ENCODE measurements around the gene GPR141.

- TF ChIP-seq, protein P1, sequence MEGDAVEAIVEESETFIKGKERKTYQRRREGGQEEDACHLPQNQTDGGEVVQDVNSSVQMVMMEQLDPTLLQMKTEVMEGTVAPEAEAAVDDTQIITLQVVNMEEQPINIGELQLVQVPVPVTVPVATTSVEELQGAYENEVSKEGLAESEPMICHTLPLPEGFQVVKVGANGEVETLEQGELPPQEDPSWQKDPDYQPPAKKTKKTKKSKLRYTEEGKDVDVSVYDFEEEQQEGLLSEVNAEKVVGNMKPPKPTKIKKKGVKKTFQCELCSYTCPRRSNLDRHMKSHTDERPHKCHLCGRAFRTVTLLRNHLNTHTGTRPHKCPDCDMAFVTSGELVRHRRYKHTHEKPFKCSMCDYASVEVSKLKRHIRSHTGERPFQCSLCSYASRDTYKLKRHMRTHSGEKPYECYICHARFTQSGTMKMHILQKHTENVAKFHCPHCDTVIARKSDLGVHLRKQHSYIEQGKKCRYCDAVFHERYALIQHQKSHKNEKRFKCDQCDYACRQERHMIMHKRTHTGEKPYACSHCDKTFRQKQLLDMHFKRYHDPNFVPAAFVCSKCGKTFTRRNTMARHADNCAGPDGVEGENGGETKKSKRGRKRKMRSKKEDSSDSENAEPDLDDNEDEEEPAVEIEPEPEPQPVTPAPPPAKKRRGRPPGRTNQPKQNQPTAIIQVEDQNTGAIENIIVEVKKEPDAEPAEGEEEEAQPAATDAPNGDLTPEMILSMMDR (IDR thresholded peaks at IDR 0.05) = no peak
- TF ChIP-seq NRF1 (IDR thresholded peaks at IDR 0.05; ENCODE audit: low read depth, low read length) = no peak
- TF ChIP-seq FOXM1 (IDR thresholded peaks at IDR 0.05; ENCODE audit: low read depth) = no peak
- TF ChIP-seq USF2 (IDR thresholded peaks at IDR 0.05; ENCODE audit: borderline replicate concordance, low read depth, low read length) = no peak
- no peak for TF ChIP-seq TAF1 (IDR thresholded peaks at IDR 0.05; ENCODE audit: borderline replicate concordance, low read depth, low read length)
- TF ChIP-seq REST (IDR thresholded peaks at IDR 0.05; ENCODE audit: low read depth, low read length) = no peak
- no peak for TF ChIP-seq NFIC (IDR thresholded peaks at IDR 0.05; ENCODE audit: borderline replicate concordance)
- no peak for TF ChIP-seq ELF1 (IDR thresholded peaks at IDR 0.05)
- TF ChIP-seq, protein P2, sequence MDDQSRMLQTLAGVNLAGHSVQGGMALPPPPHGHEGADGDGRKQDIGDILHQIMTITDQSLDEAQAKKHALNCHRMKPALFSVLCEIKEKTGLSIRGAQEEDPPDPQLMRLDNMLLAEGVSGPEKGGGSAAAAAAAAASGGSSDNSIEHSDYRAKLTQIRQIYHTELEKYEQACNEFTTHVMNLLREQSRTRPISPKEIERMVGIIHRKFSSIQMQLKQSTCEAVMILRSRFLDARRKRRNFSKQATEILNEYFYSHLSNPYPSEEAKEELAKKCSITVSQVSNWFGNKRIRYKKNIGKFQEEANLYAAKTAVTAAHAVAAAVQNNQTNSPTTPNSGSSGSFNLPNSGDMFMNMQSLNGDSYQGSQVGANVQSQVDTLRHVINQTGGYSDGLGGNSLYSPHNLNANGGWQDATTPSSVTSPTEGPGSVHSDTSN (IDR thresholded peaks at IDR 0.05) = no peak
- no peak for TF ChIP-seq MAX (IDR thresholded peaks at IDR 0.05; ENCODE audit: low read depth)
- TF ChIP-seq YY1 (IDR thresholded peaks at IDR 0.05; ENCODE audit: low read depth) = no peak
- no peak for TF ChIP-seq EZH2phosphoT487 (IDR thresholded peaks at IDR 0.05; ENCODE audit: borderline replicate concordance, low read depth)
- no peak for TF ChIP-seq POLR2AphosphoS5 (IDR thresholded peaks at IDR 0.05; ENCODE audit: low read depth, low read length)
Observed at GRCh38 chr7:37703361-37703760, 19.8 kb downstream of the GPR141 start.
